Ishikawa (cell line): ENCODE results near the gene GRIK5.

Source experiments
- CREB1 ChIP-seq: IDR thresholded peaks from 2 replicates; pipeline ENCODE4 v1.6.1; 2012; ENCODE audit warnings: low read depth
- EP300 ChIP-seq: IDR thresholded peaks from 2 replicates; pipeline ENCODE4 v1.6.1; 2012; ENCODE audit warnings: borderline replicate concordance
- FOXM1 ChIP-seq: IDR thresholded peaks from 2 replicates; pipeline ENCODE4 v1.6.1; 2012; ENCODE audit warnings: low read depth, borderline replicate concordance
- MAX ChIP-seq: IDR thresholded peaks from 2 replicates; pipeline ENCODE4 v1.6.1; 2012
- RAD21 ChIP-seq: IDR thresholded peaks from 2 replicates; pipeline ENCODE4 v1.6.1; 2012; ENCODE audit warnings: low read depth
- REST ChIP-seq: IDR thresholded peaks from 2 replicates; pipeline ENCODE4 v1.6.1; 2012; ENCODE audit warnings: low read depth, mild to moderate bottlenecking
- TAF1 ChIP-seq: IDR thresholded peaks from 2 replicates; pipeline ENCODE4 v1.6.1; 2012; ENCODE audit warnings: low read depth, mild to moderate bottlenecking
- TCF12 ChIP-seq: IDR thresholded peaks from 2 replicates; pipeline ENCODE4 v1.6.1; 2012; ENCODE audit warnings: low read depth
- TEAD4 ChIP-seq: IDR thresholded peaks from 2 replicates; pipeline ENCODE4 v1.6.1; 2012
- ZBTB7A ChIP-seq: IDR thresholded peaks from 2 replicates; pipeline ENCODE4 v1.6.1; 2012; ENCODE audit warnings: low read depth

- TF ChIP-seq RAD21 (no peak), TCF12 (no peak), MAX (no peak), REST (no peak), FOXM1 (no peak), EP300 (no peak), TEAD4 (no peak), TAF1 (no peak), ZBTB7A (no peak), CREB1 (no peak)
Observed at GRCh38 chr19:42040031-42040430, 30.0 kb downstream of the GRIK5 start.
